Endothelial cell of umbilical vein (primary cell): ENCODE results near the gene SLC7A6. TPM values are rescaled to one million over a fixed set of nuclear protein-coding genes. Genes with fewer than 3 reads are reported as not detected.

Source experiments
- BruUV-seq: library from RNA; stranded (reverse); fragments of 400-500 nt; replicated peaks from 2 replicates; lab custom pipeline; 2021; lab: Mats Ljungman, UMichigan
- CTCF ChIA-PET: fragments of 300-600, 350-600 bp; sonication (Branson Sonifier 250); formaldehyde crosslinking; loops from one replicate; lab custom pipeline; 2021; ENCODE audit warnings: antibody characterized with exemption, inconsistent platforms; lab: Charles Lee
- POLR2A ChIA-PET: fragments of 300-600, 350-600 bp; sonication (Branson Sonifier 250); formaldehyde crosslinking; loops from one replicate; lab custom pipeline; 2021; ENCODE audit warnings: antibody characterized with exemption, inconsistent platforms; lab: Charles Lee
- DNase-seq: peaks from one replicate; pipeline ENCODE4 v3.0.0-alpha.2; 2011; ENCODE audit warnings: low read depth, low spot score
- FAIRE-seq: peaks from 2 replicates; lab custom pipeline; 2011; peaks lifted over from hg19 to GRCh38; lab: Jason Lieb, UNC
- H2AFZ ChIP-seq: 2 replicates; pipeline ENCODE4 v1.6.0; 2012; ENCODE audit warnings: low read depth, low read length, control low read depth, inconsistent platforms
- H3K27ac ChIP-seq: 2 replicates; pipeline ENCODE4 v1.5.1; 2011; ENCODE audit warnings: low read depth, mild to moderate bottlenecking, control low read depth, low read length, moderate library complexity; ENCODE audit not compliant: insufficient read depth
- H3K27me3 ChIP-seq, 2 experiments: 2 replicates each; pipeline versions ENCODE4 v1.6.0 to v1.6.1; 2011; ENCODE audit warnings: low read length in 2 of 2, mixed read lengths in 1 of 2; ENCODE audit not compliant: control insufficient read depth in 2 of 2, insufficient read depth in 2 of 2
- H3K36me3 ChIP-seq, 2 experiments: 2 replicates in 1 of 2; 3 replicates in 1 of 2; pipeline ENCODE4 v1.5.1; 2011; ENCODE audit warnings: low read length in 2 of 2, mild to moderate bottlenecking in 1 of 2, moderate library complexity in 1 of 2; ENCODE audit not compliant: control insufficient read depth in 2 of 2, insufficient read depth in 2 of 2; ENCODE audit errors: extremely low read depth in 1 of 2
- H3K4me1 ChIP-seq: 3 replicates; pipeline ENCODE4 v1.5.1; 2011; ENCODE audit warnings: mild to moderate bottlenecking, low read length; ENCODE audit not compliant: control insufficient read depth, insufficient read depth; ENCODE audit errors: extremely low read depth
- H3K4me2 ChIP-seq: 2 replicates; pipeline ENCODE4 v1.6.1; 2011; ENCODE audit warnings: low read length, control low read depth, mixed read lengths; ENCODE audit not compliant: insufficient read depth
- H3K4me3 ChIP-seq, 3 experiments: fragments of 200-600 bp in 1 of 3; sonication (generic), shearing (Covaris generic) in 1 of 3; replicated peaks in 1 of 3; 2 replicates each; pipeline ENCODE4 v1.5.1; 2011 to 2016; ENCODE audit warnings: control low read depth in 3 of 3, low read length in 3 of 3, mild to moderate bottlenecking in 2 of 3, inconsistent platforms in 1 of 3, low read depth in 1 of 3, moderate library complexity in 1 of 3; ENCODE audit not compliant: insufficient read depth in 1 of 3
- H3K79me2 ChIP-seq: 2 replicates; pipeline ENCODE4 v1.6.0; 2012; ENCODE audit warnings: low read length, inconsistent platforms; ENCODE audit not compliant: control insufficient read depth, insufficient read depth
- H3K9ac ChIP-seq: replicated peaks from 2 replicates; pipeline ENCODE3; 2011; ENCODE audit warnings: low read length, control low read depth; ENCODE audit not compliant: insufficient read depth; ENCODE audit errors: extremely low read depth
- H3K9me1 ChIP-seq: replicated peaks from 3 replicates; pipeline ENCODE4 v1.6.0; 2011; ENCODE audit warnings: mild to moderate bottlenecking, low read length; ENCODE audit not compliant: control insufficient read depth, insufficient read depth; ENCODE audit errors: extremely low read depth
- H3K9me3 ChIP-seq: replicated peaks from 2 replicates; pipeline ENCODE4 v1.5.1; 2012; ENCODE audit warnings: low read length, inconsistent platforms; ENCODE audit not compliant: control insufficient read depth, insufficient read depth
- H4K20me1 ChIP-seq: replicated peaks from 2 replicates; pipeline ENCODE3; 2011; ENCODE audit warnings: mild to moderate bottlenecking, low read length; ENCODE audit not compliant: control insufficient read depth, insufficient read depth; ENCODE audit errors: extremely low read depth
- CTCF ChIP-seq, 2 donors: IDR thresholded peaks; 1 replicate in 1 of 2; 2 replicates in 1 of 2; pipeline ENCODE4 v1.5.1; 2011; ENCODE audit warnings: low read length in 2 of 2, mild to moderate bottlenecking in 2 of 2, moderate library complexity in 2 of 2, control low read depth in 1 of 2, inconsistent platforms in 1 of 2, low read depth in 1 of 2; ENCODE audit not compliant: insufficient read depth in 1 of 2; ENCODE audit errors: extremely low read depth in 1 of 2
- EZH2 ChIP-seq: IDR thresholded peaks from 2 replicates; pipeline ENCODE4 v1.6.1; 2012; ENCODE audit warnings: borderline replicate concordance, low read depth, mild to moderate bottlenecking, moderate library complexity, low read length, inconsistent platforms; ENCODE audit not compliant: severe bottlenecking
- FOS ChIP-seq: IDR thresholded peaks from 2 replicates; pipeline ENCODE4 v1.6.1; 2011; ENCODE audit warnings: mild to moderate bottlenecking, low read length, moderate library complexity, borderline replicate concordance; ENCODE audit not compliant: insufficient read depth
- GATA2 ChIP-seq: IDR thresholded peaks from 2 replicates; pipeline ENCODE4 v1.7.0; 2011; ENCODE audit warnings: low read depth, mild to moderate bottlenecking, moderate library complexity, mixed read lengths, low read length; ENCODE audit not compliant: insufficient read length, insufficient read depth
- JUN ChIP-seq: IDR thresholded peaks from 2 replicates; pipeline ENCODE4 v1.6.1; 2011; ENCODE audit warnings: borderline replicate concordance, low read depth; ENCODE audit not compliant: insufficient read length, insufficient read depth
- MAX ChIP-seq: IDR thresholded peaks from 2 replicates; pipeline ENCODE4 v1.6.1; 2011; ENCODE audit not compliant: insufficient read depth, insufficient read length
- MYC ChIP-seq: IDR thresholded peaks from one replicate; pipeline ENCODE4 v1.6.1; 2011; ENCODE audit warnings: mild to moderate bottlenecking, low read depth, low read length
- POLR2A ChIP-seq: IDR thresholded peaks from 2 replicates; pipeline ENCODE4 v1.6.1; 2012; ENCODE audit warnings: low read depth, mild to moderate bottlenecking, control low read depth, low read length
- POLR2AphosphoS5 ChIP-seq: IDR thresholded peaks from 2 replicates; pipeline ENCODE4 v1.6.1; 2012; ENCODE audit warnings: low read depth, mild to moderate bottlenecking, control low read depth, low read length, moderate library complexity; ENCODE audit not compliant: insufficient read depth
- dilution Hi-C: fragments of 300-500 bp; cut with MboI; formaldehyde crosslinking; loops from one replicate; pipeline ENCODE4 v1.15.0; 2019; ENCODE audit warnings: low sequenced_read_pairs; ENCODE audit not compliant: extremely low pct_ligation_motif_present
- intact Hi-C: fragments of 100-400 bp; cut with micrococcal nuclease; formaldehyde crosslinking; loops from one replicate; pipeline ENCODE4 v1.10.0; 2022
- polyA plus RNA-seq, 4 experiments: library from polyadenylated mRNA; depleted of rRNA in 3 of 4; stranded (reverse) in 3 of 4; unstranded in 1 of 4; fragments of >200 nt; gene quantifications; 2 replicates each; pipeline versions ENCODE4 v1.2.1 to v1.2.3, GENCODE V29; 2011 to 2012; ENCODE audit warnings: missing spikeins in 1 of 4
- total RNA-seq: library from RNA; stranded (reverse); gene quantifications from 2 replicates; pipeline ENCODE4 v1.2.3, GENCODE V29; 2021

Gene SLC7A6
- total and polyA plus RNA-seq, 2 donors (not counting 3 experiments of a cell fraction or from before 2014, with no cell fraction given), result 68.0 to 86.5 TPM

- no peaks in the 10 kb centered on the region for H3K79me2 ChIP-seq
- H3K27ac ChIP-seq, result no peak overlapping the region
- H4K20me1 ChIP-seq, result no peaks in the 10 kb centered on the region
- dilution Hi-C loops (no loop called here), intact Hi-C loops (no loop called here)
- no peaks in the 10 kb centered on the region for H3K27me3 ChIP-seq
- no peak overlapping the region for H2AFZ ChIP-seq
- FAIRE-seq, result no peak
- H3K9me1 ChIP-seq, result no peaks in the 10 kb centered on the region
- H3K9me3 ChIP-seq, result no peaks in the 10 kb centered on the region
- peaks cover 0 to 2% of the 10 kb centered on the region in 2 experiments for H3K36me3 ChIP-seq
- H3K4me3 ChIP-seq, result no peak overlapping the region
- H3K4me2 ChIP-seq, result no peak overlapping the region
- CTCF ChIA-PET, result interaction anchor here (0.7 to 1.3 kb wide), 2 partner anchors 15 to 16 kb away, joined by 3 read pairs; no protein-coding TSS in a partner anchor
- TF ChIP-seq EZH2, result no peak
- TF ChIP-seq POLR2A, result no peak
- TF ChIP-seq POLR2AphosphoS5, result no peak
- no peak for TF ChIP-seq FOS
- TF ChIP-seq CTCF (IDR thresholded peaks at IDR 0.05; ENCODE audit: extremely low read depth in 1 of 2, insufficient read depth in 1 of 2, low read depth in 1 of 2, low read length in 2 of 2), result no peak
- no peak for TF ChIP-seq MYC
- TF ChIP-seq MAX, result no peak
- TF ChIP-seq GATA2, result no peak
- no peak for TF ChIP-seq JUN
- peaks cover 9% of the 10 kb centered on the region for H3K4me1 ChIP-seq
- no peak for DNase-seq
- BruUV-seq, result no TSS peak
- H3K9ac ChIP-seq, result no peak overlapping the region
- POLR2A ChIA-PET, result no interaction called here
These were observed 17.7 kb upstream of the SLC7A6 start for GRCh38 chr16:68246666-68247065.
